GM10266 (cell line): Measurements from ENCODE around the gene KCNQ4.

Experiments used
- DNase-seq: peaks from one replicate; pipeline ENCODE4 v3.0.0; 2012; ENCODE audit errors: extremely low spot score
- CTCF ChIP-seq: IDR thresholded peaks from 2 replicates; pipeline ENCODE4 v1.5.1; 2012; ENCODE audit warnings: mild to moderate bottlenecking, low read depth; ENCODE audit not compliant: control insufficient read depth, insufficient read depth; ENCODE audit errors: missing control alignments

The KCNQ4 gene

GRCh38 chr1:40884055-40884795 lies 100.6 kb downstream of the KCNQ4 start:
- DNase-seq: no peak
- no peak for TF ChIP-seq CTCF

- DNase-seq: no peak
- no peak for TF ChIP-seq CTCF
Observed at GRCh38 chr1:40886318-40887011, 102.9 kb downstream of the KCNQ4 start.

DNA sequence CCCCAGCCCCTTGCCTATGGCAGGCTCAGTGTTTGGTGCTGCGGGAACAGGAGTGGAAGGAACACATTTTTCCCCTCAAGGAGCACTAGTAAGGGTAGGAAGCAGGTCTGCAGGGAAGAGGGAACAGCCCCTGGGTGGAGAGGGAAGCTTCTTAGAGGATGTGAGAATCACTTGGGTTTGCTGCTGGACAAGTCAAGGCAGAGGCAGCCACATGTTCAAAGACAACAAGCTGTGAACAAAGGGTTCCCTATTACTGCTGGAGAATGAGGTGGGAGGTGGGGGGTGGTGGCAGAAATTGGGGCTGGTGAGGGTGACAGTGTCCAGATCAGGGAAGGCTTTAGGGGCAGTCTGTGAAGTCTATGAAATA lies 103.4 kb downstream of the KCNQ4 start:
- DNase-seq: no peak
- no peak for TF ChIP-seq CTCF

GRCh38 chr1:40887652-40888051 lies 104.1 kb downstream of the KCNQ4 start:
- DNase-seq: no peak
- no peak for TF ChIP-seq CTCF
